Heart left ventricle (tissue), 16 donors: ENCODE data around the gene ZCWPW1. TPM values are rescaled to one million over a fixed set of nuclear protein-coding genes. Genes with fewer than 3 reads are reported as not detected.
"Not testable (repeated sequence)": the region's sequence is repeated elsewhere in the genome, so short reads cannot be mapped to it uniquely, and the experiment has no call there.

ENCODE experiments used
- ATAC-seq, 4 donors: fragments of 200-7000 bp; cut with Tn5 transposase; one replicate each; pipeline ENCODE4 v1.9.1; 2020 to 2022; ENCODE audit warnings: moderate library complexity in 4 of 4, mild to moderate bottlenecking in 3 of 4, moderate number of reproducible peaks in 1 of 4
- DNase-seq, 5 donors: peaks; one replicate each; pipeline ENCODE4 v3.0.0-alpha.2; 2020
- H3K27ac ChIP-seq, 12 donors: fragments of 200-600 bp; sonication (generic) in 4 of 12; one replicate each; pipeline versions ENCODE4 v1.5.0 to v1.8.0; 2016 to 2022; ENCODE audit warnings: mild to moderate bottlenecking in 2 of 12
- H3K27me3 ChIP-seq, 9 donors: fragments of 200-600 bp; sonication (generic) in 2 of 9; one replicate each; pipeline versions ENCODE4 v1.5.1 to v1.8.0; 2016 to 2022; ENCODE audit warnings: mild to moderate bottlenecking in 3 of 9
- H3K36me3 ChIP-seq, 9 donors: fragments of 200-600 bp; sonication (generic) in 2 of 9; one replicate each; pipeline versions ENCODE4 v1.5.0 to v1.8.0; 2018 to 2022; ENCODE audit warnings: mild to moderate bottlenecking in 2 of 9
- H3K4me1 ChIP-seq, 12 donors: fragments of 200-600 bp; sonication (generic) in 4 of 12; one replicate each; pipeline versions ENCODE4 v1.5.0 to v1.8.0; 2016 to 2022; ENCODE audit warnings: mild to moderate bottlenecking in 3 of 12
- H3K4me3 ChIP-seq, 12 donors: fragments of 200-600 bp; sonication (generic) in 4 of 12; one replicate each; pipeline versions ENCODE4 v1.5.0 to v1.8.0; 2017 to 2022; ENCODE audit warnings: mild to moderate bottlenecking in 9 of 12, moderate library complexity in 4 of 12
- H3K9me3 ChIP-seq, 12 donors: fragments of 200-600 bp; sonication (generic) in 4 of 12; one replicate each; pipeline versions ENCODE4 v1.5.0 to v1.8.0; 2016 to 2022; ENCODE audit warnings: mild to moderate bottlenecking in 1 of 12
- POLR2A ChIP-seq, 2 donors: fragments of 450-650 bp; IDR thresholded peaks; one replicate each; pipeline ENCODE4 v1.6.1; 2017; ENCODE audit warnings: antibody characterized with exemption in 2 of 2, mild to moderate bottlenecking in 2 of 2, moderate library complexity in 2 of 2
- WGBS, 4 donors: extraction: QIAGEN DNeasy Blood & Tissue Kit in 2 of 4; methylation state at CpG; one replicate each; pipeline versions ENCODE4 v1.1.5 to v1.1.7; 2013 to 2018; 5-methylcytosine and 5-hydroxymethylcytosine counted together
- intact Hi-C, 10 donors: fragments of 100-400 bp; cut with DNase I; formaldehyde crosslinking; loops; one replicate each; pipeline versions ENCODE4 v1.11.1 to v1.14.2; 2022
- polyA plus RNA-seq, 2 donors: library from polyadenylated mRNA; stranded (reverse); fragments of 200-250 nt; gene quantifications; one replicate each; pipeline ENCODE4 v1.2.3, GENCODE V29; 2013
- total RNA-seq, 9 donors: library from RNA; depleted of rRNA in 2 of 9; stranded (reverse); fragments of >200 nt in 2 of 9; fragmentation: NEBNext Ultra II Directional in 3 of 9; extraction: Animal tissue kit (Norgen Biotek cat#: 25700) in 3 of 9; gene quantifications; one replicate each; pipeline versions ENCODE4 v1.1.0 to v1.2.4, GENCODE V29; 2016 to 2023
- TF ChIP-seq, protein P1 (sequence below), 12 donors: fragments of 200-600 bp; sonication (generic) in 4 of 12; IDR thresholded peaks; one replicate each; pipeline versions ENCODE4 v1.5.0 to v1.8.0; 2018 to 2022; ENCODE audit warnings: antibody characterized with exemption in 12 of 12, mild to moderate bottlenecking in 5 of 12
- donor health status: ischemic (EF 13 %, LVEDD 7.1; RV severe dilation, severe dysfunction).
- donor health status: healthy with polysubstance abuse.
- donor health status: DM: no; HTN: yes; CAD: no.
- donor health status: DM: no; HTN: no; CAD: no.
- donor health status: ischemic (EF 25% LVEDD 6.9; RV normal size, moderate dysfunction).
- donor health status: ischemic (EF 25% LVEDD 5.7; RV mildly dilated, moderate dysfunction).
- donor health status: healthy.
- donor health status: DM: yes; HTN: yes; CAD: no.
- donor health status: ischemic (EF 35%, LVEDD 5.7; RV mildly dilated, moderate dysfunction).
- donor health status: nonischemic (EF 11% LVEDD 7.7; RV severe dilation, severe dysfunction).
- donor health status: DM: yes; HTN: yes; CAD: no.
- donor health status: PGD.
- donor health status: ischemic (EF 29% LVEDD 5.4; RV normal size, mild dysfunction).
- donor health status: nonischemic (EF 23%, LVEDD 6.1; RV moderate dilation, normal function).

The ZCWPW1 gene
- total and polyA plus RNA-seq, 11 donors, result 2.8 to 6.4 (median 4.0) TPM

DNA sequence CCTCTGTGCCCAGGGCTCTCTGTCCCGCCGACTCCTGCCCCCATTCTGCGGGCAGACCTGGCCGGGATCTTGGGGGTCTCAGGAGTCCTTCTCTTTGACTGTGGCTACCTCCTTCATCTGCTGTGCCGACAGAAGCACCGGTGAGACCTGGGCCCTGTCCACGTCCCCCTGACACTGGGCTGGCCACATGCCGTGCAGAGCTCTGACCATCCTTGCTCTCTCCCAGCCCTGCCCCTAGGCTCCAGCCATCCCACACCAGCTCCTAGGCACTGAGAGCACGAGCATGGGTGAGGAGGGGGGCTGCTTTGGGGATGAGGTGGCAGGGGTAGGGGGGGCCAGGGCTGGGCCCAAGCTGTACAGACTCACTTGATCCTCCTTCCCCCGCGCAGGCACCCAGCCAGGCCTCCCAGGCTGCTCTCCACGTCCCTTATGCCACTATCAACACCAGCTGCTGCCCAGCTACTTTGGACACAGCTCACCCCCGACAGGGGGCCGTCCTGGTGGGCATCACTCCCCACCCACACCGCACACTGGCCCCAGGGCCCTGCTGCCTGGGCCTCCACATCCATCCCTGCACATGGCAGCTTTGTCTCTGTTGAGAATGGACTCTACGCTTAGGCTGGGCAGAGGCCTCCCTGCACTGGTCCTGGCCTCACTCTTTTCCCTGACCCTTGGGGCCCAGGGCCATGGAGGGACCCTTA, 75.4 kb downstream of the ZCWPW1 start:
- no peak for ATAC-seq
- DNase-seq, result no peak
- H3K27ac ChIP-seq, result peak overlapping the region in 1 of 12 donors; percentile 32
- intact Hi-C loops, result loop anchor here in 1 of 10 donors (10.0 kb wide), 2 partner anchors 62 to 218 kb away; no protein-coding TSS in a partner anchor
- H3K4me1 ChIP-seq, result peaks cover 0 to 4% (median 0%) of the 10 kb centered on the region in 12 donors
- H3K36me3 ChIP-seq, result peaks cover 0 to 97% (median 87%) of the 10 kb centered on the region in 9 donors
- no peaks in the 10 kb centered on the region for H3K9me3 ChIP-seq
- 88 to 94% (median 91%) methylated on average over 13 to 16 of the region's 16 CpGs for WGBS, 4 donors
- H3K27me3 ChIP-seq, result no peaks in the 10 kb centered on the region
- no peak for TF ChIP-seq POLR2A (IDR thresholded peaks at IDR 0.05)
- TF ChIP-seq, protein P1, sequence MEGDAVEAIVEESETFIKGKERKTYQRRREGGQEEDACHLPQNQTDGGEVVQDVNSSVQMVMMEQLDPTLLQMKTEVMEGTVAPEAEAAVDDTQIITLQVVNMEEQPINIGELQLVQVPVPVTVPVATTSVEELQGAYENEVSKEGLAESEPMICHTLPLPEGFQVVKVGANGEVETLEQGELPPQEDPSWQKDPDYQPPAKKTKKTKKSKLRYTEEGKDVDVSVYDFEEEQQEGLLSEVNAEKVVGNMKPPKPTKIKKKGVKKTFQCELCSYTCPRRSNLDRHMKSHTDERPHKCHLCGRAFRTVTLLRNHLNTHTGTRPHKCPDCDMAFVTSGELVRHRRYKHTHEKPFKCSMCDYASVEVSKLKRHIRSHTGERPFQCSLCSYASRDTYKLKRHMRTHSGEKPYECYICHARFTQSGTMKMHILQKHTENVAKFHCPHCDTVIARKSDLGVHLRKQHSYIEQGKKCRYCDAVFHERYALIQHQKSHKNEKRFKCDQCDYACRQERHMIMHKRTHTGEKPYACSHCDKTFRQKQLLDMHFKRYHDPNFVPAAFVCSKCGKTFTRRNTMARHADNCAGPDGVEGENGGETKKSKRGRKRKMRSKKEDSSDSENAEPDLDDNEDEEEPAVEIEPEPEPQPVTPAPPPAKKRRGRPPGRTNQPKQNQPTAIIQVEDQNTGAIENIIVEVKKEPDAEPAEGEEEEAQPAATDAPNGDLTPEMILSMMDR (IDR thresholded peaks at IDR 0.05), result no peak
- H3K4me3 ChIP-seq, result peak overlapping the region in 1 of 12 donors; percentile 38

DNA sequence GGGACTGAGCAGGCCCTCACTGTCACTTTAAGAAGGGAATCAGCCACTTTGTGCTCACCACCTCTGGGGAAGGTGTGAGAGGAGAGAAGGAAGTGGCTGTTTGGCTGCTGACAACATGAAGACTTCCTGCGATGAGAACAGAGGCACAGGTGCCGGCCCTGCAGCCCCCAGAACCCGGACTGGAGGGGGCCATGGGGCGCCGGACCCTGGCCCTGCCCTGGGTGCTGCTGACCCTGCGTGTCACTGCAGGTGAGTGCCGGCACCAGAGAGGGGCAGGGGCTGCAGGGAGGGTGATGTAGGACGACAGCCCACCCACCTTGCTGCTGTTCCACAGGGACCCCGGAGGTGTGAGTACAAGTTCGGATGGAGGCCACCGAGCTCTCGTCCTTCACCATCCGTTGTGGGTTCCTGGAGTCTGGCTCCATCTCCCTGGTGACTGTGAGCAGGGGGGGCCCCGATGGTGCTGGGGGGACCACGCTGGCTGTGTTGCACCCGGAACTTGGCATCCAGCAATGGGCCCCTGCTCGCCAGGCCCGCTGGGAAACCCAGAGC, 76.2 kb downstream of the ZCWPW1 start:
- 85 to 89% (median 89%) methylated on average over 9 to 18 of the region's 18 CpGs; no CpG with 5 or more reads in 1 of the 4 donors for WGBS, 4 donors
- intact Hi-C loops, result loop anchor here in 1 of 10 donors (10.0 kb wide), 2 partner anchors 62 to 218 kb away; no protein-coding TSS in a partner anchor
- DNase-seq, H3K27me3 ChIP-seq, H3K4me1 ChIP-seq, H3K9me3 ChIP-seq: not testable (repeated sequence)
- peak in 1 of 4 donors; percentile 3 for ATAC-seq
- peaks cover 0 to 97% (median 87%) of the 10 kb centered on the region in 9 donors for H3K36me3 ChIP-seq
- peak overlapping the region in 1 of 12 donors; percentile 32 for H3K27ac ChIP-seq
- peak overlapping the region in 1 of 12 donors; percentile 38 for H3K4me3 ChIP-seq

DNA sequence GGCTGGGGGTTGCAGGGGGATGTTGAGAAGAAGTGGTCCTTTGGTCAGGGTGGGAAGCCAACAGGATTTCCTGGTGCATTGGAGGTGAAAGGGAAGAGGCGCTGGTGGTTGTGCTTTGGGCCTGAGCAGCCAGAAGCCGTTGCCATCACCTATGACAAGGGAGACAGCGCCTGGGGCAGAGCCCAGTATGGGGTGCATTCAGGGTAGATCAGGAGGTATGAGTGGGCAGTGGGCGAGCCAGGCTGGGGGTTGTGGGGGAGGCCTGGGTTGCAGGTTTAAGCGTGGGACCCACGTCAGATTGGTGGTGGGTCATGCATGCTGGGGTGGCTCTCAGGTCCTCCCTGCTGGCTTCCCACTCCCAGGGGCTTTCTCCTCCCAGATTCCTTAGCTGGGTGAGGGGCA, 76.8 kb downstream of the ZCWPW1 start:
- TF ChIP-seq POLR2A (IDR thresholded peaks at IDR 0.05), result no peak
- TF ChIP-seq, protein P1 (IDR thresholded peaks at IDR 0.05), result no peak
- Histone ChIP-seq H3K4me3 (no peak overlapping the region), H3K4me1 (peaks cover 0 to 5% (median 0%) of the 10 kb centered on the region in 12 donors), H3K27ac (peak overlapping the region in 1 of 12 donors; percentile 46), H3K27me3 (no peaks in the 10 kb centered on the region), H3K36me3 (peaks cover 0 to 97% (median 87%) of the 10 kb centered on the region in 9 donors), H3K9me3 (no peaks in the 10 kb centered on the region)
- ATAC-seq (no peak), DNase-seq (no peak)
- WGBS, 4 donors, result 84 to 92% (median 88%) methylated on average over 4 to 6 of the region's 6 CpGs
- intact Hi-C loops, result loop anchor here in 1 of 10 donors (10.0 kb wide), 2 partner anchors 63 to 217 kb away; no protein-coding TSS in a partner anchor

Other genes with a start within 250 kb of the ZCWPW1 start
- 1 to 10 TPM in 1 of 9 donors, under 1 TPM in 2, not detected in 6; 0.63 to 2.7 (median 0.97) TPM for gene PVRIG, start 208.8 kb downstream of the ZCWPW1 start, total RNA-seq
- under 1 TPM; 0.08 to 0.11 TPM for gene PVRIG, start 208.8 kb downstream of the ZCWPW1 start, polyA plus RNA-seq
- not detected for gene SPDYE3, start 121.0 kb downstream of the ZCWPW1 start, total RNA-seq
- gene SPDYE3, start 121.0 kb downstream of the ZCWPW1 start, polyA plus RNA-seq, result under 1 TPM; 0.03 to 0.15 TPM
- 10 to 100 TPM in 4 of 9 donors, 1 to 10 TPM in 5; 6.2 to 15.1 (median 10.0) TPM for gene PILRB, start 70.6 kb downstream of the ZCWPW1 start, total RNA-seq
- 10 to 100 TPM in 1 of 2 donors, 1 to 10 TPM in 1; 8.7 to 24.2 TPM for gene PILRB, start 70.6 kb downstream of the ZCWPW1 start, polyA plus RNA-seq
- gene PILRA, start 55.2 kb downstream of the ZCWPW1 start, total RNA-seq, result 10 to 100 TPM in 2 of 9 donors, 1 to 10 TPM in 6, under 1 TPM in 1; 0.69 to 30.5 (median 3.4) TPM
- 1 to 10 TPM; 1.8 to 2.5 TPM for gene PILRA, start 55.2 kb downstream of the ZCWPW1 start, polyA plus RNA-seq
- 10 to 100 TPM; 15.8 to 30.3 (median 21.5) TPM for gene MEPCE, start 1.1 kb upstream of the ZCWPW1 start, total RNA-seq
- 10 to 100 TPM; 14.6 to 24.5 TPM for gene MEPCE, start 1.1 kb upstream of the ZCWPW1 start, polyA plus RNA-seq
- gene PPP1R35, start 7.8 kb upstream of the ZCWPW1 start, total RNA-seq, result 10 to 100 TPM in 8 of 9 donors, 1 to 10 TPM in 1; 9.6 to 26.8 (median 12.4) TPM
- 10 to 100 TPM; 17.7 to 28.4 TPM for gene PPP1R35, start 7.8 kb upstream of the ZCWPW1 start, polyA plus RNA-seq
- gene SPACDR, start 35.6 kb upstream of the ZCWPW1 start, total RNA-seq, result under 1 TPM in 5 of 9 donors, not detected in 4; 0.27 to 0.77 (median 0.39) TPM
- under 1 TPM; 0.61 to 0.78 TPM for gene SPACDR, start 35.6 kb upstream of the ZCWPW1 start, polyA plus RNA-seq
- 10 to 100 TPM; 41.8 to 55.5 (median 49.0) TPM for gene TSC22D4, start 50.5 kb upstream of the ZCWPW1 start, total RNA-seq
- 10 to 100 TPM; 42.2 to 47.0 TPM for gene TSC22D4, start 50.5 kb upstream of the ZCWPW1 start, polyA plus RNA-seq
- 1 to 10 TPM in 1 of 9 donors, under 1 TPM in 5, not detected in 3; 0.16 to 1.1 (median 0.35) TPM for gene NYAP1, start 55.2 kb upstream of the ZCWPW1 start, total RNA-seq
- under 1 TPM; 0.42 to 0.50 TPM for gene NYAP1, start 55.2 kb upstream of the ZCWPW1 start, polyA plus RNA-seq
- 10 to 100 TPM; 24.1 to 36.9 (median 32.8) TPM for gene AGFG2, start 110.5 kb upstream of the ZCWPW1 start, total RNA-seq
- gene AGFG2, start 110.5 kb upstream of the ZCWPW1 start, polyA plus RNA-seq, result 10 to 100 TPM; 12.5 to 30.8 TPM
- 1 to 10 TPM in 2 of 9 donors, under 1 TPM in 3, not detected in 4; 0.35 to 2.3 (median 0.72) TPM for gene SAP25, start 145.2 kb upstream of the ZCWPW1 start, total RNA-seq
- under 1 TPM; 0.30 to 0.65 TPM for gene SAP25, start 145.2 kb upstream of the ZCWPW1 start, polyA plus RNA-seq
- gene LRCH4, start 157.4 kb upstream of the ZCWPW1 start, total RNA-seq, result 10 to 100 TPM; 18.5 to 46.6 (median 29.2) TPM
- 10 to 100 TPM; 34.1 to 42.0 TPM for gene LRCH4, start 157.4 kb upstream of the ZCWPW1 start, polyA plus RNA-seq
- gene FBXO24, start 157.6 kb upstream of the ZCWPW1 start, total RNA-seq, result under 1 TPM in 6 of 9 donors, not detected in 3; 0.11 to 0.75 (median 0.48) TPM
- under 1 TPM in 1 of 2 donors, not detected in 1; 0.14 TPM for gene FBXO24, start 157.6 kb upstream of the ZCWPW1 start, polyA plus RNA-seq
- gene PCOLCE, start 173.7 kb upstream of the ZCWPW1 start, total RNA-seq, result 10 to 100 TPM; 15.7 to 68.1 (median 28.3) TPM
- 10 to 100 TPM; 33.5 to 35.4 TPM for gene PCOLCE, start 173.7 kb upstream of the ZCWPW1 start, polyA plus RNA-seq
- gene MOSPD3, start 183.8 kb upstream of the ZCWPW1 start, total RNA-seq, result 10 to 100 TPM in 5 of 9 donors, 1 to 10 TPM in 4; 6.7 to 13.8 (median 10.4) TPM
- gene MOSPD3, start 183.8 kb upstream of the ZCWPW1 start, polyA plus RNA-seq, result 10 to 100 TPM; 10.4 to 12.3 TPM
- under 1 TPM in 4 of 9 donors, not detected in 5; 0.15 to 0.59 (median 0.45) TPM for gene TFR2, start 212.8 kb upstream of the ZCWPW1 start, total RNA-seq
- gene TFR2, start 212.8 kb upstream of the ZCWPW1 start, polyA plus RNA-seq, result under 1 TPM; 0.08 to 0.37 TPM
- not detected for gene ACTL6B, start 227.7 kb upstream of the ZCWPW1 start, total RNA-seq
- gene ACTL6B, start 227.7 kb upstream of the ZCWPW1 start, polyA plus RNA-seq, result not detected
- 100 to 1,000 TPM in 7 of 9 donors, 10 to 100 TPM in 2; 94.8 to 188 (median 122) TPM for gene GNB2, start 245.0 kb upstream of the ZCWPW1 start, total RNA-seq
- 100 to 1,000 TPM in 1 of 2 donors, 10 to 100 TPM in 1; 48.0 to 199 TPM for gene GNB2, start 245.0 kb upstream of the ZCWPW1 start, polyA plus RNA-seq